ENCODE measurements around the gene CEBPZ. TPM values are rescaled to one million over a fixed set of nuclear protein-coding genes. Genes with fewer than 3 reads are reported as not detected.

The CEBPZ gene
- total RNA-seq, 1 donor: 36.6 TPM

- DNase-seq (ENCODE audit: insufficient read length, low spot score, missing footprints): no peak
- Histone ChIP-seq H3K27ac (ENCODE audit: low read depth, low read length) (no peak overlapping the region), H3K4me2 (ENCODE audit: insufficient read depth, low read length) (no peak overlapping the region), H3K4me3 (ENCODE audit: insufficient read depth, low read length) (no peak overlapping the region), H3K27me3 (ENCODE audit: insufficient read depth, low read length) (no peaks in the 10 kb centered on the region), H3K9me3 (ENCODE audit: low read depth, low read length) (no peaks in the 10 kb centered on the region), H4K20me1 (ENCODE audit: insufficient read depth, low read length) (peaks cover 10% of the 10 kb centered on the region), H3K36me3 (ENCODE audit: insufficient read depth, low read length) (peaks cover 57% of the 10 kb centered on the region), H3K79me2 (ENCODE audit: insufficient read depth, low read length) (peaks cover 44% of the 10 kb centered on the region), H2AFZ (ENCODE audit: low read length) (no peak overlapping the region), H3K4me1 (ENCODE audit: insufficient read depth, low read length) (no peaks in the 10 kb centered on the region)
- TF ChIP-seq CTCF (IDR thresholded peaks at IDR 0.05; ENCODE audit: extremely low read depth, low read depth, low read length): no peak
These were observed 8.3 kb downstream of the CEBPZ start for GRCh38 chr2:37223131-37223530.

GRCh38 chr2:37219046-37219445, 12.3 kb downstream of the CEBPZ start:
- Histone ChIP-seq H3K79me2 (ENCODE audit: insufficient read depth, low read length) (peaks cover 11% of the 10 kb centered on the region), H3K4me3 (ENCODE audit: insufficient read depth, low read length) (no peak overlapping the region), H3K4me1 (ENCODE audit: insufficient read depth, low read length) (peaks cover 4% of the 10 kb centered on the region), H2AFZ (ENCODE audit: low read length) (no peak overlapping the region), H3K4me2 (ENCODE audit: insufficient read depth, low read length) (no peak overlapping the region), H3K9me3 (ENCODE audit: low read depth, low read length) (no peaks in the 10 kb centered on the region), H3K27ac (ENCODE audit: low read depth, low read length) (no peak overlapping the region), H3K27me3 (ENCODE audit: insufficient read depth, low read length) (no peaks in the 10 kb centered on the region), H3K36me3 (ENCODE audit: insufficient read depth, low read length) (peaks cover 59% of the 10 kb centered on the region), H4K20me1 (ENCODE audit: insufficient read depth, low read length) (no peaks in the 10 kb centered on the region)
- TF ChIP-seq CTCF (IDR thresholded peaks at IDR 0.05; ENCODE audit: extremely low read depth, low read depth, low read length): no peak
- DNase-seq (ENCODE audit: insufficient read length, low spot score, missing footprints): no peak

GRCh38 chr2:37215250-37215649, 16.1 kb downstream of the CEBPZ start:
- peak overlapping the region; percentile 50 for H3K27ac ChIP-seq (ENCODE audit: low read depth, low read length)
- H3K27me3 ChIP-seq (ENCODE audit: insufficient read depth, low read length): no peaks in the 10 kb centered on the region
- H2AFZ ChIP-seq (ENCODE audit: low read length): no peak overlapping the region
- peaks cover 6% of the 10 kb centered on the region for H3K4me1 ChIP-seq (ENCODE audit: insufficient read depth, low read length)
- no peak for DNase-seq (ENCODE audit: insufficient read length, low spot score, missing footprints)
- no peaks in the 10 kb centered on the region for H3K9me3 ChIP-seq (ENCODE audit: low read depth, low read length)
- no peak for TF ChIP-seq CTCF (IDR thresholded peaks at IDR 0.05; ENCODE audit: extremely low read depth, low read depth, low read length)
- H3K4me2 ChIP-seq (ENCODE audit: insufficient read depth, low read length): no peak overlapping the region
- peaks cover 68% of the 10 kb centered on the region for H3K36me3 ChIP-seq (ENCODE audit: insufficient read depth, low read length)
- H3K4me3 ChIP-seq (ENCODE audit: insufficient read depth, low read length): no peak overlapping the region
- no peaks in the 10 kb centered on the region for H4K20me1 ChIP-seq (ENCODE audit: insufficient read depth, low read length)
- H3K79me2 ChIP-seq (ENCODE audit: insufficient read depth, low read length): no peaks in the 10 kb centered on the region

- Histone ChIP-seq H4K20me1 (ENCODE audit: insufficient read depth, low read length) (no peaks in the 10 kb centered on the region), H3K27ac (ENCODE audit: low read depth, low read length) (no peak overlapping the region), H3K36me3 (ENCODE audit: insufficient read depth, low read length) (peaks cover 75% of the 10 kb centered on the region), H3K4me2 (ENCODE audit: insufficient read depth, low read length) (no peak overlapping the region), H3K27me3 (ENCODE audit: insufficient read depth, low read length) (no peaks in the 10 kb centered on the region), H3K4me3 (ENCODE audit: insufficient read depth, low read length) (no peak overlapping the region), H3K79me2 (ENCODE audit: insufficient read depth, low read length) (peaks cover 27% of the 10 kb centered on the region), H2AFZ (ENCODE audit: low read length) (no peak overlapping the region), H3K9me3 (ENCODE audit: low read depth, low read length) (no peaks in the 10 kb centered on the region), H3K4me1 (ENCODE audit: insufficient read depth, low read length) (peaks cover 6% of the 10 kb centered on the region)
- DNase-seq (ENCODE audit: insufficient read length, low spot score, missing footprints): no peak
- no peak for TF ChIP-seq CTCF (IDR thresholded peaks at IDR 0.05; ENCODE audit: extremely low read depth, low read depth, low read length)
These were observed 19.5 kb downstream of the CEBPZ start for GRCh38 chr2:37211939-37212338.
